HG02610 (cell line): Measurements from ENCODE around the gene NYAP2.

Experiments
- ATAC-seq: cut with Tn5 transposase; IDR thresholded peaks from one replicate; pipeline ENCODE4 v1.9.1; 2021; ENCODE audit warnings: mild to moderate bottlenecking, moderate library complexity; ENCODE audit not compliant: unreplicated experiment

The NYAP2 gene

GRCh38 chr2:225399504-225399903, at the start of gene NYAP2:
NYAP2 (plus strand) TSS chr2:225399710; CDS start chr2:225408881, 9,171 bp downstream.
- no peak for ATAC-seq

GRCh38 chr2:225353579-225354085, 45.9 kb upstream of the NYAP2 start:
- no peak for ATAC-seq

GRCh38 chr2:225354281-225354774, 45.2 kb upstream of the NYAP2 start:
- no peak for ATAC-seq

GRCh38 chr2:225355788-225356187, 43.7 kb upstream of the NYAP2 start:
- ATAC-seq = no peak

GRCh38 chr2:225366731-225367130, 32.8 kb upstream of the NYAP2 start:
- ATAC-seq = no peak

- ATAC-seq = no peak
Observed at GRCh38 chr2:225367482-225367881, 32.0 kb upstream of the NYAP2 start.

GRCh38 chr2:225378984-225379383, 20.5 kb upstream of the NYAP2 start:
- no peak for ATAC-seq

- ATAC-seq = no peak
Observed at GRCh38 chr2:225379856-225380255, 19.7 kb upstream of the NYAP2 start.

GRCh38 chr2:225381609-225382008, 17.9 kb upstream of the NYAP2 start:
- ATAC-seq = no peak

- no peak for ATAC-seq
Observed at GRCh38 chr2:225398372-225398771, 1.1 kb upstream of the NYAP2 start.

- no peak for ATAC-seq
Observed at GRCh38 chr2:225400060-225400511, 576 bp downstream of the NYAP2 start.

GRCh38 chr2:225400546-225401400, 1.3 kb downstream of the NYAP2 start:
- ATAC-seq = no peak

GRCh38 chr2:225402210-225402776, 2.8 kb downstream of the NYAP2 start:
- no peak for ATAC-seq

- ATAC-seq = no peak
Observed at GRCh38 chr2:225411452-225411851, 11.9 kb downstream of the NYAP2 start.

GRCh38 chr2:225413786-225414185, 14.3 kb downstream of the NYAP2 start:
- ATAC-seq = no peak

GRCh38 chr2:225414902-225415301, 15.4 kb downstream of the NYAP2 start:
- no peak for ATAC-seq

GRCh38 chr2:225415341-225415740, 15.8 kb downstream of the NYAP2 start:
- no peak for ATAC-seq

GRCh38 chr2:225415792-225416191, 16.3 kb downstream of the NYAP2 start:
- no peak for ATAC-seq

GRCh38 chr2:225416616-225417367, 17.3 kb downstream of the NYAP2 start:
- ATAC-seq = peak; percentile 55

GRCh38 chr2:225419033-225419432, 19.5 kb downstream of the NYAP2 start:
- ATAC-seq = no peak

- no peak for ATAC-seq
Observed at GRCh38 chr2:225422145-225422544, 22.6 kb downstream of the NYAP2 start.
